HepG2 (cell line): ENCODE results near the gene CPT1B. TPM values are rescaled to one million over a fixed set of nuclear protein-coding genes. Genes with fewer than 3 reads are reported as not detected.

Experiments used
- BATF2 ChIP-seq: sonication (generic); formaldehyde crosslinking; IDR thresholded peaks from 2 replicates; pipeline ENCODE4 v1.8.0; 2022; ENCODE audit warnings: mild to moderate bottlenecking, missing genetic modification reagents, moderate library complexity
- GPBP1L1 ChIP-seq: sonication (generic); formaldehyde crosslinking; IDR thresholded peaks from 2 replicates; pipeline ENCODE4 v1.5.0; 2020; ENCODE audit warnings: mild to moderate bottlenecking, missing genetic modification reagents
- HMGXB4 ChIP-seq, 2 experiments: sonication (generic) in 1 of 2; formaldehyde crosslinking in 1 of 2; IDR thresholded peaks; 2 replicates each; pipeline versions ENCODE4 v1.4.0 to v1.6.1; 2018 to 2020; ENCODE audit warnings: missing genetic modification reagents in 2 of 2, borderline replicate concordance in 1 of 2, low read depth in 1 of 2, mild to moderate bottlenecking in 1 of 2, missing biosample characterization in 1 of 2
- HNF1A ChIP-seq, 2 experiments: sonication (generic) in 1 of 2; formaldehyde crosslinking in 1 of 2; IDR thresholded peaks; 2 replicates each; pipeline versions ENCODE4 v1.4.0 to v1.6.1; 2016 to 2020; ENCODE audit warnings: borderline replicate concordance in 1 of 2, low read depth in 1 of 2, mild to moderate bottlenecking in 1 of 2, missing genetic modification reagents in 1 of 2
- PBX3 ChIP-seq: sonication (generic); formaldehyde crosslinking; IDR thresholded peaks from 2 replicates; pipeline ENCODE4 v1.8.1; 2023; ENCODE audit warnings: missing genetic modification reagents, inconsistent platforms, borderline replicate concordance
- SKI ChIP-seq: fragments of 450-650 bp; IDR thresholded peaks from one replicate; pipeline ENCODE4 v1.6.1; 2018; ENCODE audit warnings: mild to moderate bottlenecking; ENCODE audit not compliant: partially characterized antibody
- TFAP4 ChIP-seq: sonication (generic); IDR thresholded peaks from 2 replicates; pipeline ENCODE4 v1.6.1; 2016; ENCODE audit warnings: low read depth, borderline replicate concordance
- ZBTB46 ChIP-seq: sonication (generic); formaldehyde crosslinking; IDR thresholded peaks from 2 replicates; pipeline ENCODE4 v1.4.0; 2020; ENCODE audit warnings: mild to moderate bottlenecking, missing genetic modification reagents, borderline replicate concordance
- ZFY ChIP-seq: sonication (generic); formaldehyde crosslinking; IDR thresholded peaks from 2 replicates; pipeline ENCODE4 v1.4.0; 2020; ENCODE audit warnings: missing genetic modification reagents
- ZNF34 ChIP-seq: sonication (generic); formaldehyde crosslinking; IDR thresholded peaks from 2 replicates; pipeline ENCODE4 v1.4.0; 2020; ENCODE audit warnings: mild to moderate bottlenecking, missing genetic modification reagents, borderline replicate concordance
- ZNF775 ChIP-seq: sonication (generic); formaldehyde crosslinking; IDR thresholded peaks from 2 replicates; pipeline ENCODE4 v1.4.0; 2020; ENCODE audit warnings: missing genetic modification reagents, mild to moderate bottlenecking, moderate library complexity, borderline replicate concordance
- ZNF780A ChIP-seq: sonication (generic); formaldehyde crosslinking; IDR thresholded peaks from 2 replicates; pipeline ENCODE4 v1.8.0; 2022; ENCODE audit warnings: mild to moderate bottlenecking, missing genetic modification reagents, moderate library complexity
- ZSCAN31 ChIP-seq: sonication (generic); formaldehyde crosslinking; IDR thresholded peaks from 2 replicates; pipeline ENCODE4 v1.5.0; 2020; ENCODE audit warnings: low read depth, mild to moderate bottlenecking, missing genetic modification reagents
- polyA plus RNA-seq, 8 experiments: library from polyadenylated mRNA; depleted of rRNA in 3 of 8; stranded (reverse) in 7 of 8; unstranded in 1 of 8; fragments of >200 nt; fragmentation: Illumina TruSeq in 4 of 8; extraction: Trizol in 4 of 8; gene quantifications; 2 replicates each; pipeline versions ENCODE4 v1.2.1 to v1.2.3, GENCODE V29; 2011 to 2016; ENCODE audit warnings: low read depth in 4 of 8, missing spikeins in 1 of 8, mixed read lengths in 1 of 8; ENCODE audit not compliant: insufficient read depth in 1 of 8
- total RNA-seq, 5 experiments: library from RNA; depleted of rRNA; stranded (reverse); fragments of >200 nt; fragmentation: Illumina TruSeq; extraction: Trizol; gene quantifications; 2 replicates each; pipeline ENCODE4 v1.2.3, GENCODE V29; 2016; ENCODE audit warnings: low read depth in 1 of 5

The CPT1B gene
- total and polyA plus RNA-seq, 2 of the 13 experiments (the other 11 are each of a cell fraction or from before 2014, with no cell fraction given) = 9.2 to 19.5 TPM

GRCh38 chr22:50582493-50583293 lies 4.5 kb upstream of the CPT1B start, which contains the start of gene CHKB (continued):
- TF ChIP-seq ZNF34 (CRISPR knock-in tag) (no peak), GPBP1L1 (CRISPR knock-in tag) (no peak), ZNF775 (CRISPR knock-in tag) (no peak), SKI (no peak), TFAP4 (peak; percentile 23; the same call in 1 of the 2 replicates), HNF1A (IDR thresholded peaks at IDR 0.05; ENCODE audit: low read depth) (no peak), HNF1A (CRISPR knock-in tag; IDR thresholded peaks at IDR 0.05; ENCODE audit: borderline replicate concordance) (0 out of 2 replicates have a peak, but pooled peaks have one; percentile 33), ZFY (CRISPR knock-in tag) (peak; percentile 91), ZNF780A (CRISPR knock-in tag) (no peak), BATF2 (CRISPR knock-in tag) (no peak), ZSCAN31 (peak; percentile 23; the same call in 1 of the 2 replicates), ZBTB46 (CRISPR knock-in tag) (no peak), HMGXB4 (CRISPR knock-in tag; IDR thresholded peaks at IDR 0.05; ENCODE audit: borderline replicate concordance in 1 of 2, low read depth in 1 of 2) (peak; percentile 62 to 71), PBX3 (CRISPR knock-in tag) (no peak)
